H1 (cell line): ENCODE measurements around the gene TMEM25. TPM values are rescaled to one million over a fixed set of nuclear protein-coding genes. Genes with fewer than 3 reads are reported as not detected.

Source experiments
- RAD21 ChIP-seq, 2 experiments: IDR thresholded peaks in 1 of 2; conservative IDR thresholded peaks in 1 of 2; 2 replicates each; pipeline ENCODE4 v1.6.1; 2011; ENCODE audit warnings: low read depth in 2 of 2, low read length in 2 of 2, improper control_type of control experiment in 1 of 2, inconsistent platforms in 1 of 2, mild to moderate bottlenecking in 1 of 2, moderate library complexity in 1 of 2
- SIN3A ChIP-seq, 2 experiments: IDR thresholded peaks in 1 of 2; conservative IDR thresholded peaks in 1 of 2; 2 replicates each; pipeline ENCODE4 v1.6.1; 2011 to 2012; ENCODE audit warnings: low read length in 2 of 2, improper control_type of control experiment in 1 of 2, low read depth in 1 of 2, mild to moderate bottlenecking in 1 of 2
- polyA plus RNA-seq, 7 experiments: library from polyadenylated mRNA; depleted of rRNA in 3 of 7; stranded (reverse) in 5 of 7; unstranded in 2 of 7; fragments of >200 nt in 5 of 7; fragments of 200-250 nt in 2 of 7; gene quantifications; 1 replicate in 5 of 7; 2 replicates in 1 of 7; 4 replicates in 1 of 7; pipeline versions ENCODE4 v1.2.1 to v1.2.3, GENCODE V29; 2011 to 2013; ENCODE audit warnings: missing spikeins in 2 of 7, mixed read lengths in 2 of 7
- total RNA-seq: library from RNA; stranded (reverse); fragmentation: NEBNext Ultra II Directional; extraction: Animal tissue kit (Norgen Biotek cat#: 25700); gene quantifications from 2 replicates; pipeline ENCODE4 v1.2.1, GENCODE V29; 2021
- TF ChIP-seq, protein P1 (sequence below): IDR thresholded peaks from 2 replicates; pipeline ENCODE4 v1.6.1; 2012; ENCODE audit warnings: low read length, inconsistent platforms

The TMEM25 gene
- total and polyA plus RNA-seq, 2 of the 8 experiments (the other 6 are each of a cell fraction or from before 2014, with no cell fraction given), result 18.3 to 26.8 TPM

- TF ChIP-seq RAD21 (IDR thresholded peaks at IDR 0.05 in 1 of 2, conservative IDR thresholded peaks at IDR 0.05 in 1 of 2; ENCODE audit: low read depth in 2 of 2, low read length in 2 of 2), result no peak
- TF ChIP-seq, protein P1, sequence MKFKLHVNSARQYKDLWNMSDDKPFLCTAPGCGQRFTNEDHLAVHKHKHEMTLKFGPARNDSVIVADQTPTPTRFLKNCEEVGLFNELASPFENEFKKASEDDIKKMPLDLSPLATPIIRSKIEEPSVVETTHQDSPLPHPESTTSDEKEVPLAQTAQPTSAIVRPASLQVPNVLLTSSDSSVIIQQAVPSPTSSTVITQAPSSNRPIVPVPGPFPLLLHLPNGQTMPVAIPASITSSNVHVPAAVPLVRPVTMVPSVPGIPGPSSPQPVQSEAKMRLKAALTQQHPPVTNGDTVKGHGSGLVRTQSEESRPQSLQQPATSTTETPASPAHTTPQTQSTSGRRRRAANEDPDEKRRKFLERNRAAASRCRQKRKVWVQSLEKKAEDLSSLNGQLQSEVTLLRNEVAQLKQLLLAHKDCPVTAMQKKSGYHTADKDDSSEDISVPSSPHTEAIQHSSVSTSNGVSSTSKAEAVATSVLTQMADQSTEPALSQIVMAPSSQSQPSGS, result no peak
- TF ChIP-seq SIN3A (conservative IDR thresholded peaks at IDR 0.05 in 1 of 2, IDR thresholded peaks at IDR 0.05 in 1 of 2; ENCODE audit: low read depth in 1 of 2, low read length in 2 of 2), result no peak
Measured at GRCh38 chr11:118526688-118527087, 4.3 kb upstream of the TMEM25 start (continued).
